Gastrocnemius medialis (tissue), 4 donors: ENCODE results near the gene SFSWAP.

Experiments used
- POLR2A ChIP-seq, 2 donors: fragments of 450-650 bp; IDR thresholded peaks; one replicate each; pipeline ENCODE4 v1.6.1; 2017; ENCODE audit warnings: antibody characterized with exemption in 2 of 2, mild to moderate bottlenecking in 2 of 2, moderate library complexity in 2 of 2
- TF ChIP-seq, protein P1 (sequence below), 5 experiments: fragments of 450-650 bp in 3 of 5; fragments of 200-600 bp in 2 of 5; sonication (generic) in 2 of 5; IDR thresholded peaks in 4 of 5; conservative IDR thresholded peaks in 1 of 5; 1 replicate in 4 of 5; 2 replicates in 1 of 5; pipeline ENCODE4 v1.5.1; 2016 to 2019; ENCODE audit warnings: antibody characterized with exemption in 5 of 5, mild to moderate bottlenecking in 3 of 5, moderate library complexity in 3 of 5

DNA sequence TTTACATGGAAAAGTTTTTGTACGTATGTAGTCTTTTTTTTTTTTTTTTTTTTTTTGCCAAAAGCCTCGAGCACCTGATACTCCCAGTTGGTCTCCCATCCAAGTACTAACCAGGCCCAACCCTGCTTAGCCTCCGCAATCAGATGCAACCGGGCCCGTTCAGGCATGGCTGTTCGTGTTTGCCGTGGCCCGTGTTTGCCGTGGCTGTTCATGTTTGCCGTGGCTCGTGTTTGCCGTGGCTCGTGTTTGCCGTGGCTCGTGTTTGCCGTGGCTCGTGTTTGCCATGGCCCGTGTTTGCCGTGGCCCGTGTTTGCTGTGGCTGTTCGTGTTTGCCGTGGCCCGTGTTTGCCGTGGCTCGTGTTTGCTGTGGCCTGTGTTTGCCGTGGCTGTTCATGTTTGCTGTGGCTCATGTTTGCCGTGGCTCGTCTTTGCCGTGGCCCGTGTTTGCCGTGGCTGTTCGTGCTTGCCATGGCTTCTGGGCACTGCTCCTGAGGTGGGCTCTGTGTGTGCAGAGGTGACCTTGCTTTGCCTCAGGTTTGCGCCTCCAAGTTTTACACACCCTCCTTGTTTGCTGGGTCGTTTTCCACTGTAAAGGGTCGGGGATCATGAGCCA lies 90.5 kb downstream of the SFSWAP start:
- TF ChIP-seq, protein P1, sequence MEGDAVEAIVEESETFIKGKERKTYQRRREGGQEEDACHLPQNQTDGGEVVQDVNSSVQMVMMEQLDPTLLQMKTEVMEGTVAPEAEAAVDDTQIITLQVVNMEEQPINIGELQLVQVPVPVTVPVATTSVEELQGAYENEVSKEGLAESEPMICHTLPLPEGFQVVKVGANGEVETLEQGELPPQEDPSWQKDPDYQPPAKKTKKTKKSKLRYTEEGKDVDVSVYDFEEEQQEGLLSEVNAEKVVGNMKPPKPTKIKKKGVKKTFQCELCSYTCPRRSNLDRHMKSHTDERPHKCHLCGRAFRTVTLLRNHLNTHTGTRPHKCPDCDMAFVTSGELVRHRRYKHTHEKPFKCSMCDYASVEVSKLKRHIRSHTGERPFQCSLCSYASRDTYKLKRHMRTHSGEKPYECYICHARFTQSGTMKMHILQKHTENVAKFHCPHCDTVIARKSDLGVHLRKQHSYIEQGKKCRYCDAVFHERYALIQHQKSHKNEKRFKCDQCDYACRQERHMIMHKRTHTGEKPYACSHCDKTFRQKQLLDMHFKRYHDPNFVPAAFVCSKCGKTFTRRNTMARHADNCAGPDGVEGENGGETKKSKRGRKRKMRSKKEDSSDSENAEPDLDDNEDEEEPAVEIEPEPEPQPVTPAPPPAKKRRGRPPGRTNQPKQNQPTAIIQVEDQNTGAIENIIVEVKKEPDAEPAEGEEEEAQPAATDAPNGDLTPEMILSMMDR (IDR thresholded peaks at IDR 0.05 in 4 of 5, conservative IDR thresholded peaks at IDR 0.05 in 1 of 5), result no peak
- TF ChIP-seq POLR2A (IDR thresholded peaks at IDR 0.05), result no peak
